RPMI7951 (cell line): ENCODE results near the gene ZFYVE28. TPM values are rescaled to one million over a fixed set of nuclear protein-coding genes. Genes with fewer than 3 reads are reported as not detected.

Source experiments
- DNase-seq: peaks from one replicate; pipeline ENCODE4 v3.0.0-alpha.2; 2012; ENCODE audit warnings: low read depth
- total RNA-seq: library from RNA; depleted of rRNA; stranded (reverse); fragments of >200 nt; shearing (Covaris generic); gene quantifications from 2 replicates; pipeline ENCODE4 v1.2.3, GENCODE V29; 2014

The ZFYVE28 gene
- total RNA-seq, 1 experiment from 2014 or later: 4.2 TPM

- no peak for DNase-seq
Measured at GRCh38 chr4:2353222-2354107, 65.0 kb downstream of the ZFYVE28 start.

- no peak for DNase-seq
Measured at GRCh38 chr4:2352729-2353221, 65.7 kb downstream of the ZFYVE28 start.

GRCh38 chr4:2352171-2352570, 66.3 kb downstream of the ZFYVE28 start:
- DNase-seq: no peak

- DNase-seq: no peak
Measured at GRCh38 chr4:2350982-2351381, 67.5 kb downstream of the ZFYVE28 start.

- no peak for DNase-seq
Measured at GRCh38 chr4:2348786-2349185, 69.7 kb downstream of the ZFYVE28 start.

- DNase-seq: no peak
Measured at GRCh38 chr4:2347190-2347589, 71.3 kb downstream of the ZFYVE28 start.

- DNase-seq: no peak
Measured at GRCh38 chr4:2343476-2343875, 75.0 kb downstream of the ZFYVE28 start.

- no peak for DNase-seq
Measured at GRCh38 chr4:2341911-2342652, 76.4 kb downstream of the ZFYVE28 start.

GRCh38 chr4:2341261-2341841, 77.1 kb downstream of the ZFYVE28 start:
- DNase-seq: no peak

- DNase-seq: no peak
Measured at GRCh38 chr4:2340272-2341061, 78.0 kb downstream of the ZFYVE28 start.

- DNase-seq: no peak
Measured at GRCh38 chr4:2339458-2340271, 78.8 kb downstream of the ZFYVE28 start.

GRCh38 chr4:2338754-2339457, 79.5 kb downstream of the ZFYVE28 start:
- no peak for DNase-seq

GRCh38 chr4:2337896-2338295, 80.5 kb downstream of the ZFYVE28 start:
- DNase-seq: no peak

- no peak for DNase-seq
Measured at GRCh38 chr4:2337131-2337723, 81.2 kb downstream of the ZFYVE28 start.

- DNase-seq: no peak
Measured at GRCh38 chr4:2336659-2337058, 81.8 kb downstream of the ZFYVE28 start.

- no peak for DNase-seq
Measured at GRCh38 chr4:2335729-2336101, 82.7 kb downstream of the ZFYVE28 start.

- DNase-seq: no peak
Measured at GRCh38 chr4:2334826-2335728, 83.4 kb downstream of the ZFYVE28 start.

- no peak for DNase-seq
Measured at GRCh38 chr4:2333916-2334644, 84.4 kb downstream of the ZFYVE28 start.
